Endothelial cell of hepatic sinusoid (primary cell): ENCODE data around the gene SERPINA10.
"Not testable (repeated sequence)": the region's sequence is repeated elsewhere in the genome, so short reads cannot be mapped to it uniquely, and the experiment has no call there.

Experiments
- in situ Hi-C: cut with HindIII; loops from 2 replicates; pipeline ENCODE4 v1.10.0; 2017; ENCODE audit warnings: low sequenced_read_pairs

The SERPINA10 gene

DNA sequence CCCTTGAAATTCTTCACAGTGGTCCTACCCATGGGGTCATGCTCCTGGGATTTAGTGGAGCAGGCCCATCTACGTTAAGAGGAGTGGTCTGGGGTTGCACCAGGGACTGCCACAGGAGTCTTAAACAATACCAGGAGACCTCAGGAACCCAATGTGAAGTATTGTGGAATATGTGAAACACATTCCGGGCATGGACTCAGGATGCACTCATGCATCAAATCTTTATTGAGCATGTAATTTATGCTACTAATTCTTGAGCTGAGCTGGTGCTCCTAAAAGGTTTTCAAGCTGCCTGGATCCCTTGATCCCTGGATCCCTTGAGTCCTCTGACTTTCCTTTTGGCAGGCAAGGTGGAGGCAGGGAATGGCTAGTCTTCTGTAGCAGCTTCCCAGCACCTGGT is 8.8 kb downstream of the SERPINA10 start:
- in situ Hi-C loops = no loop called here

DNA sequence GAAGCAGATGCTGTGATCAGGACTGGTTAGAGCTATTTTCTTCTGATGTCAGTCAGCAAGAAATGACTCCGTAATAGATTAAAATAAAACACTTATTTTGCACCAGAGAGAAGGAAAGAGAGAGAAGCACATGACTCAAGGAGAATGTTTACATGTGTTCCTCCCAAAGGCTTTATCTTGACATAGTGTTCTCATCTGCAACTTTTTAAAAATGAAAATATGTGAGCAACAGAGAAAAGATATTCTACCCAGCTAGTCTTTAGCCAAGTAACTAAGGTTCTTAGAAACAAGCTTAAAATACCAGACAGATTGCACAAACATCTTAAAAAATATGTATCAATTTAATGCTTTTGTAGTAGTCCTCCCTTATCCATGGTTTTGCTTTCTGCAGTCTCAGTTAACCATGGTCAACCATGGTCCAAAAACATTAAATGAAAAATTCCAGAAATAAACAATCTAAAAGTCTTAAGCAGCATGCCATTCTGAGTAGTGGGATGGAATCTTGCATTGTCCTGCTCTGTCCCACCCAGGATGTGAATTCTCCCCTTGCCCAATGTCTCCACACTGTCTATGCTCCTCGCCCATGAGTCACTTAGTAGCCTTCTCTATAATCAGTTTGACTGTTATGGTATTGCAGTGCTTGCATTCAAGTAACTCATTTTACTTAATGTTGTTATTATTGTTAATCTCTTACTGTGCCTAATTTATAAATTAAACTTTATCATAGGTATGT is 9.9 kb downstream of the SERPINA10 start:
- in situ Hi-C loops = no loop called here

DNA sequence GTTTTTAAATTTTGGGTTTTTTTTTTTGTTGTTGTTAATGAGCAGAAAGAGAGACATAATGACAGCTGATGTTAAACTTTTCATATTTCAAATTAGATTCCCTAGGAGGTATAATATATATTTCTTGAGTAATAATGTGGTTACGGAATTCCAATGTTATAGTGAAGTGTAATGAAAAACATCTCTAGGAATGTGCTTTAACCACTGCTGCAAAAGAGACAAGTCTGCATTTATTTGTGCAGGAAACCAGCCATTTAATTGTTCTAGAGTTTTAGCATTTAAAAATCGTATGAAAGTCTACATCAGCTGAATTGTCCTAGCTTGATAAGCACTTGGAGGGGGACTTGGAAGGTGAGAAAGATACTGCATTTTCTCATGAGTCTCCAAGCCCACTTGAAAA is 14.3 kb downstream of the SERPINA10 start:
- in situ Hi-C loops = no loop called here

DNA sequence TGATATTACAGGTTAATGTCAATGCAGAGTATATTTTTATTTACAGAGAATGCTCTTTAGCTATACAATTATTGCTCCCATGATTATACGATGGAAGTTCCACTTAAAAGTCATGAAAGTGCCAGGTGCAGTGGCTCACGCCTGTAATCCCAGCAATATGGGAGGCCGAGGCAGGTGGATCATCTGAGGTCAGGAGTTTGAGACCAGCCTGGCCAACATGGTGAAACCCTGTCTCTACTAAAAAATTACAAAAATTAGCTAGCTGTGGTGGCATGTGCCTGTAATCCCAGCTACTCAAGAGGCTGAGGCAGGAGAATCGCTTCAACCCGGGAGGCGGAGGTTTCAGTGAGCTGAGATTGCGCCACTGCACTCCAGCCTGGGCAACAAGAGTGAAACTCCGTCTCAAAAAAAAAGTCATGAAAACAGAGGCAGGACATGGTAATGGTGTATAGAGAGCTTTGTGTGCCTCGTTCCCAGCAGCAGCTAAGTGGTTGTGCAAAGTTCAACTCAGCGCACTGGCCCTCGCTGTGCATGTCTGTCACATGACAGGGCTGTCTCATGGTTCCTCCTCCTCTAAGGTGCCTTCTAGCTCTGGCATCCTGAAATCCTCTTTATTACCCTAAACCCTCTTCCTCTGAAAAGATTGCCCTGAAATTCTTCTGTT is 16.0 kb downstream of the SERPINA10 start:
- in situ Hi-C loops = not testable (repeated sequence)

DNA sequence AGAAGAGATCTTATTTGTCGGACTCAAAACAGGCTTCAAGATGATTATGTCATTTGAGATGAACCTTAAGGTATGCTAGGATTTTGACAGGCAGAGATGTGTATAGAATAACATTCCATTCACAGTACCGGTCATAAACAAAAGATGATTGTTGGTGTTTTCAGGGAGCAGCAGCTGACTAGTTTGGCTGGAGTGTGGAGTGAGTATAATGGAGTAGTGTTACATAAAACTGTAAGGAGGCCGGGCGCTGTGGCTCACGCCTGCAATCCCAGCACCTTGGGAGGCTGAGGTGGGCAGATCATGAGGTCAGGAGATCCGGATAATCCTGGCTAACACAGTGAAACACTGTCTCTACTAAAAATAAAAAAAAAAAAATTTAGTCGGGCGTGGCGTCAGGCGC is 23.9 kb downstream of the SERPINA10 start:
- in situ Hi-C loops = no loop called here

DNA sequence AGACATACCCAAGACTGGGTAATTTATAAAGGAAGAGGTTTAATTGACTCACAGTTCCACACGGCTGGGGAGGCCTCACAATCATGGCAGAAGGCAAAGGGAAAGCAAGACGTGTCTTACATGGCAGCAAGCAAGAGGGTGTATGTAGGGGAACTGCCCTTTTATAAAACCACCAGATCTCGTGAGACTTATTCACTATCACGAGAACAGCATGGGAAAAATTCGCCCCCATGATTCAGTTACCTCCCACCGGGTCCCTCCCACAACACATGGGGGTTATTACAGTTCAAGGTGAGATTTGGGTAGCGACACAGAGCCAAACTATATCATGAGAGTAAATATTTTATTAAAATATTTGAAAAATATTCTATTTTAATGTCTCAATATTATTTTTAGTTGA is 24.5 kb downstream of the SERPINA10 start:
- in situ Hi-C loops = not testable (repeated sequence)

DNA sequence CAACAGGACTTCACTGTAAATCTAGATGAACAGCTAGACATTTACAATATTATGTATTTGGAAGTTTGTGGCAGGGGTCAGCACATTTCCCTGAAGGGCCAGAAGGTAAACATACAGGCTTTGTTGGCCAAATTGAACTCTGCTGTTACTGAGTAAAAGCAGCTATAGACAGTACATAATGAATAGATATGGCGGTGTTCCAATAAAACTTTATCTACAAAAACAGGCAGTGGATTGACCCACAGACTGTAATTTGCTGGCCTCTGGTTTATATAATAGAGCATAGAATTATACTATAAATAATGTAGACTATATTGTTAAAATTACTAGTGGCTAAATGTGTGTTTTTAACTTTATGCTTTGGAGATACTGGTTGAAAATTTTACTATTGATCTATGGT is 25.7 kb downstream of the SERPINA10 start:
- in situ Hi-C loops = no loop called here

DNA sequence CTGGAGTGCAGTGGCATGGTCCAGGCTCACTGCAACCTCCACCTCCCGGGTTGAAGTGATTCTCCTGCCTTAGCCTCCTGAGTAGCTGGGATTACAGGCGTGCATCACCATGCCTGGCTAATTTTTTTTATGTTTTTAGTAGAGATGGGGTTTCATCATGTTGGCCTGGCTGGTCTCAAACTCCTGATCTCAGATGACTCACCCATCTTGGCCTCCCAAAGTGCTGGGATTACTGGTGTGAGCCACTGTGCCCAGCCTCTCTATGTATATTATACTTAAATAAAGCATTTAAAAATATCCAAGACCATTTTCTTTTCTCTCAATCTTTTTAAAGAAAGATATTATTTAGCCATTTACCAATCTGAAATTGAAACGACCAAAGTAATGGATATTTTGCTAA is 28.9 kb downstream of the SERPINA10 start:
- in situ Hi-C loops = not testable (repeated sequence)

DNA sequence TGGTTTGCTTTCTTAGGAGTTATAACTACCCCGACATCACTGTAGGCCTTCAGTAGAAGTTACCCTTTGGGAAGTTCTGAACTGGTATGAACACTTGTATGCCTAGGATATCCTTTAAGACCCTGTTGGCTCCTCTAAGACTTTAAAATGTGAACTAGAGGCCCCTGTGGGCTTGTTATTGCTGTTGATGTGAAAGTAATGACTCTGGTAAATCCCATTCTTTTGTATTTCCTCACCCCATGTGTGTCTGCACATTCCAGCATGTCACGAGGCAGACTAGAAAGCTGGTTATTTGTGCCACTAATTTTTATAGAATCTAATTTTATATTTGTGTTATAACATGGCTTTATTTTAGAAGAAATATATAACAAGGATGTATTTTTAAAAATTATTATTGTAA is 48.9 kb downstream of the SERPINA10 start:
- in situ Hi-C loops = no loop called here

DNA sequence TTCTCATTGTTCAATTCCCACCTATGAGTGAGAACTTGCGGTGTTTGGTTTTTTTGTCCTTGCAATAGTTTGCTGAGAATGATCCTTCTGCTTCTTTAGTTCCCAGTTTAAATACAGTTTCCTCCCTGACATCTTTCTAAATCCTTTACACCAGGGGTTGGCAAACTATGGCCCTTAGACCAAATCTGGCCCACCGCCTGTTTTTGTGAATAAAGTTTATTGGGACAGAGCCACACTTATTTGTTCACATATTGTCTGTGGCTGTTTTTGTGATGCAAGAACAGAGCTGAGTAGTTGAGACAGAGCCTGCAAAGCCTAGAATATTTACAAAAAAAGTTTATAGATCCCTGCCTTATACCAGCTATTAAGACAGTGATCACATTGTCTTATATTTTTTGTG is 53.7 kb downstream of the SERPINA10 start:
- in situ Hi-C loops = no loop called here

DNA sequence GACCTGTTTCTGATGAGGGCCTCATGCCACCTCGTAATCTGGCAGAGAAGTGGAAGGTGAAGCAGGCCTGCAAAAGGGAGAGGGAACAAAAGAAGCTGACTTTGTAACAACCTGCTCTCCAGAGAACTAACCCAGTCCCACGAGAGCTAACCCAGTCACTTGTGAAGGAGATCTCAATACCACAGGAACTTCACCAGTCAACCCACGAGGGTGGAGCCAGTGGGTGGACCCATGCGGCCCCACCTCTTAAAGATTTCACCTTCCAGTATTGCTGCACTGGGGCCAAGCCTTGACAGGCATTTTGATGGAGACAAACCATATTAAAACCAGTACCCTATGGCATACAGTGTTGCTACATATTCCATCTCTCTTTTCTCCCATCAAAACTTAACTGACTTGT is 55.1 kb downstream of the SERPINA10 start:
- in situ Hi-C loops = no loop called here

DNA sequence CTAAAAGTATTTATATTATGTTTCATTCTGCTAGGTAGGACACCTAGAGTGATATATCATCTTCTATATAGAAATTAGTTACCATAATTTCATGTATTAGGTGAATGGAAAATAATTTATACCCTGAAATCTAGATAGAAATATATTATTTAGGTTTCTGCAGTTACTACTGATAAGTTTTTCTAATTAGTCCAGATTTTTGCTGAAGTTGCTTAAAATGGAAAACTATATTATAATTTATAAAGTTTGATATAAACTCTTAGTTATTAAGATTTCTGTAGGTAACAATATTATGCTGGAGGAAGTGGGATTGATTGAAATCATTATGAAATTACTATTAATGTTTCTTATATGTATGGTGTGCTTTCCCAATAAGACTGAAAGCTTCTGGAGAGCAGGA is 56.0 kb downstream of the SERPINA10 start:
- in situ Hi-C loops = no loop called here
